Endothelial cell of umbilical vein (primary cell): ENCODE data around the gene THAP4. TPM values are rescaled to one million over a fixed set of nuclear protein-coding genes. Genes with fewer than 3 reads are reported as not detected.
"Not testable (repeated sequence)": the region's sequence is repeated elsewhere in the genome, so short reads cannot be mapped to it uniquely, and the experiment has no call there.

Source experiments
- BruUV-seq: library from RNA; stranded (reverse); fragments of 400-500 nt; replicated peaks from 2 replicates; lab custom pipeline; 2021; lab: Mats Ljungman, UMichigan
- CTCF ChIA-PET: fragments of 300-600, 350-600 bp; sonication (Branson Sonifier 250); formaldehyde crosslinking; loops from one replicate; lab custom pipeline; 2021; ENCODE audit warnings: antibody characterized with exemption, inconsistent platforms; lab: Charles Lee
- POLR2A ChIA-PET: fragments of 300-600, 350-600 bp; sonication (Branson Sonifier 250); formaldehyde crosslinking; loops from one replicate; lab custom pipeline; 2021; ENCODE audit warnings: antibody characterized with exemption, inconsistent platforms; lab: Charles Lee
- DNase-seq: peaks from one replicate; pipeline ENCODE4 v3.0.0-alpha.2; 2011; ENCODE audit warnings: low read depth, low spot score
- FAIRE-seq: peaks from 2 replicates; lab custom pipeline; 2011; peaks lifted over from hg19 to GRCh38; lab: Jason Lieb, UNC
- H2AFZ ChIP-seq: 2 replicates; pipeline ENCODE4 v1.6.0; 2012; ENCODE audit warnings: low read depth, low read length, control low read depth, inconsistent platforms
- H3K27ac ChIP-seq: 2 replicates; pipeline ENCODE4 v1.5.1; 2011; ENCODE audit warnings: low read depth, mild to moderate bottlenecking, control low read depth, low read length, moderate library complexity; ENCODE audit not compliant: insufficient read depth
- H3K27me3 ChIP-seq, 2 experiments: 2 replicates each; pipeline versions ENCODE4 v1.6.0 to v1.6.1; 2011; ENCODE audit warnings: low read length in 2 of 2, mixed read lengths in 1 of 2; ENCODE audit not compliant: control insufficient read depth in 2 of 2, insufficient read depth in 2 of 2
- H3K36me3 ChIP-seq, 2 experiments: 2 replicates in 1 of 2; 3 replicates in 1 of 2; pipeline ENCODE4 v1.5.1; 2011; ENCODE audit warnings: low read length in 2 of 2, mild to moderate bottlenecking in 1 of 2, moderate library complexity in 1 of 2; ENCODE audit not compliant: control insufficient read depth in 2 of 2, insufficient read depth in 2 of 2; ENCODE audit errors: extremely low read depth in 1 of 2
- H3K4me1 ChIP-seq: 3 replicates; pipeline ENCODE4 v1.5.1; 2011; ENCODE audit warnings: mild to moderate bottlenecking, low read length; ENCODE audit not compliant: control insufficient read depth, insufficient read depth; ENCODE audit errors: extremely low read depth
- H3K4me2 ChIP-seq: 2 replicates; pipeline ENCODE4 v1.6.1; 2011; ENCODE audit warnings: low read length, control low read depth, mixed read lengths; ENCODE audit not compliant: insufficient read depth
- H3K4me3 ChIP-seq, 3 experiments: fragments of 200-600 bp in 1 of 3; sonication (generic), shearing (Covaris generic) in 1 of 3; replicated peaks in 1 of 3; 2 replicates each; pipeline ENCODE4 v1.5.1; 2011 to 2016; ENCODE audit warnings: control low read depth in 3 of 3, low read length in 3 of 3, mild to moderate bottlenecking in 2 of 3, inconsistent platforms in 1 of 3, low read depth in 1 of 3, moderate library complexity in 1 of 3; ENCODE audit not compliant: insufficient read depth in 1 of 3
- H3K79me2 ChIP-seq: 2 replicates; pipeline ENCODE4 v1.6.0; 2012; ENCODE audit warnings: low read length, inconsistent platforms; ENCODE audit not compliant: control insufficient read depth, insufficient read depth
- H3K9ac ChIP-seq: replicated peaks from 2 replicates; pipeline ENCODE3; 2011; ENCODE audit warnings: low read length, control low read depth; ENCODE audit not compliant: insufficient read depth; ENCODE audit errors: extremely low read depth
- H3K9me1 ChIP-seq: replicated peaks from 3 replicates; pipeline ENCODE4 v1.6.0; 2011; ENCODE audit warnings: mild to moderate bottlenecking, low read length; ENCODE audit not compliant: control insufficient read depth, insufficient read depth; ENCODE audit errors: extremely low read depth
- H3K9me3 ChIP-seq: replicated peaks from 2 replicates; pipeline ENCODE4 v1.5.1; 2012; ENCODE audit warnings: low read length, inconsistent platforms; ENCODE audit not compliant: control insufficient read depth, insufficient read depth
- H4K20me1 ChIP-seq: replicated peaks from 2 replicates; pipeline ENCODE3; 2011; ENCODE audit warnings: mild to moderate bottlenecking, low read length; ENCODE audit not compliant: control insufficient read depth, insufficient read depth; ENCODE audit errors: extremely low read depth
- CTCF ChIP-seq, 2 donors: IDR thresholded peaks; 1 replicate in 1 of 2; 2 replicates in 1 of 2; pipeline ENCODE4 v1.5.1; 2011; ENCODE audit warnings: low read length in 2 of 2, mild to moderate bottlenecking in 2 of 2, moderate library complexity in 2 of 2, control low read depth in 1 of 2, inconsistent platforms in 1 of 2, low read depth in 1 of 2; ENCODE audit not compliant: insufficient read depth in 1 of 2; ENCODE audit errors: extremely low read depth in 1 of 2
- EZH2 ChIP-seq: IDR thresholded peaks from 2 replicates; pipeline ENCODE4 v1.6.1; 2012; ENCODE audit warnings: borderline replicate concordance, low read depth, mild to moderate bottlenecking, moderate library complexity, low read length, inconsistent platforms; ENCODE audit not compliant: severe bottlenecking
- GATA2 ChIP-seq: IDR thresholded peaks from 2 replicates; pipeline ENCODE4 v1.7.0; 2011; ENCODE audit warnings: low read depth, mild to moderate bottlenecking, moderate library complexity, mixed read lengths, low read length; ENCODE audit not compliant: insufficient read length, insufficient read depth
- MAX ChIP-seq: IDR thresholded peaks from 2 replicates; pipeline ENCODE4 v1.6.1; 2011; ENCODE audit not compliant: insufficient read depth, insufficient read length
- MYC ChIP-seq: IDR thresholded peaks from one replicate; pipeline ENCODE4 v1.6.1; 2011; ENCODE audit warnings: mild to moderate bottlenecking, low read depth, low read length
- POLR2AphosphoS5 ChIP-seq: IDR thresholded peaks from 2 replicates; pipeline ENCODE4 v1.6.1; 2012; ENCODE audit warnings: low read depth, mild to moderate bottlenecking, control low read depth, low read length, moderate library complexity; ENCODE audit not compliant: insufficient read depth
- dilution Hi-C: fragments of 300-500 bp; cut with MboI; formaldehyde crosslinking; loops from one replicate; pipeline ENCODE4 v1.15.0; 2019; ENCODE audit warnings: low sequenced_read_pairs; ENCODE audit not compliant: extremely low pct_ligation_motif_present
- intact Hi-C: fragments of 100-400 bp; cut with micrococcal nuclease; formaldehyde crosslinking; loops from one replicate; pipeline ENCODE4 v1.10.0; 2022
- polyA plus RNA-seq, 4 experiments: library from polyadenylated mRNA; depleted of rRNA in 3 of 4; stranded (reverse) in 3 of 4; unstranded in 1 of 4; fragments of >200 nt; gene quantifications; 2 replicates each; pipeline versions ENCODE4 v1.2.1 to v1.2.3, GENCODE V29; 2011 to 2012; ENCODE audit warnings: missing spikeins in 1 of 4
- total RNA-seq: library from RNA; stranded (reverse); gene quantifications from 2 replicates; pipeline ENCODE4 v1.2.3, GENCODE V29; 2021

The THAP4 gene
- total and polyA plus RNA-seq, 2 donors (not counting 3 experiments of a cell fraction or from before 2014, with no cell fraction given), result 45.4 to 47.4 TPM

GRCh38 chr2:241592126-241592845 is 44.7 kb downstream of the THAP4 start:
- Histone ChIP-seq H3K9ac (no peak overlapping the region), H3K9me3 (peaks cover under 1% of the 10 kb centered on the region), H3K4me3 (no peak overlapping the region), H3K27ac (no peak overlapping the region), H3K9me1 (no peaks in the 10 kb centered on the region), H3K36me3 (peaks cover 3% of the 10 kb centered on the region in 2 experiments), H3K4me1 (no peaks in the 10 kb centered on the region), H3K79me2 (no peaks in the 10 kb centered on the region), H4K20me1 (no peaks in the 10 kb centered on the region), H3K27me3 (no peaks in the 10 kb centered on the region), H2AFZ (no peak overlapping the region), H3K4me2 (no peak overlapping the region)
- FAIRE-seq (no peak), DNase-seq (no peak)
- ChIA-PET CTCF (no interaction called here), POLR2A (no interaction called here)
- no peak for TF ChIP-seq EZH2
- no peak for TF ChIP-seq MAX
- no peak for TF ChIP-seq POLR2AphosphoS5
- no peak for TF ChIP-seq GATA2
- TF ChIP-seq MYC, result no peak
- no peak for TF ChIP-seq CTCF (IDR thresholded peaks at IDR 0.05; ENCODE audit: extremely low read depth in 1 of 2, insufficient read depth in 1 of 2, low read depth in 1 of 2, low read length in 2 of 2)
- dilution Hi-C loops (no loop called here), intact Hi-C loops (no loop called here)
- BruUV-seq, result no TSS peak

- POLR2A ChIA-PET, result interaction anchor here (1.3 kb wide), 1 partner anchor 31 kb away, joined by 3 read pairs; no protein-coding TSS in a partner anchor
- H3K27me3 ChIP-seq, H3K9me3 ChIP-seq, BruUV-seq, H4K20me1 ChIP-seq, H3K4me2 ChIP-seq, H3K79me2 ChIP-seq, H3K4me3 ChIP-seq, H3K36me3 ChIP-seq, H3K9me1 ChIP-seq, H3K4me1 ChIP-seq, FAIRE-seq, intact Hi-C loops, CTCF ChIA-PET, dilution Hi-C loops, H3K27ac ChIP-seq, H2AFZ ChIP-seq, H3K9ac ChIP-seq, DNase-seq: not testable (repeated sequence)
Observed at GRCh38 chr2:241590496-241591455, 46.2 kb downstream of the THAP4 start.
